Uterus (tissue), 4 donors: ENCODE measurements around the gene PROM1. TPM values are rescaled to one million over a fixed set of nuclear protein-coding genes. Genes with fewer than 3 reads are reported as not detected.

ENCODE experiments used
- DNase-seq, 2 donors: peaks; one replicate each; pipeline ENCODE4 v3.0.0-alpha.2; 2019 to 2020
- H3K27ac ChIP-seq, 2 donors: fragments of 200-600 bp; sonication (generic); 1 replicate in 1 of 2; 2 replicates in 1 of 2; pipeline ENCODE4 v1.5.1; 2016 to 2018
- H3K27me3 ChIP-seq, 2 donors: fragments of 200-600 bp; sonication (generic); one replicate each; pipeline ENCODE4 v1.5.1; 2018 to 2019; ENCODE audit warnings: control low read depth in 1 of 2
- H3K36me3 ChIP-seq, 2 donors: fragments of 200-600 bp; sonication (generic); one replicate each; pipeline ENCODE4 v1.5.1; 2019; ENCODE audit warnings: control low read depth in 1 of 2
- H3K4me1 ChIP-seq, 2 donors: fragments of 200-600 bp; sonication (generic); one replicate each; pipeline ENCODE4 v1.5.1; 2018 to 2019; ENCODE audit warnings: control low read depth in 1 of 2
- H3K4me3 ChIP-seq, 2 donors: fragments of 200-600 bp; sonication (generic); 1 replicate in 1 of 2; 2 replicates in 1 of 2; pipeline ENCODE4 v1.5.1; 2018 to 2019; ENCODE audit warnings: mild to moderate bottlenecking in 1 of 2
- H3K9me3 ChIP-seq, 2 donors: fragments of 200-600 bp; sonication (generic); one replicate each; pipeline ENCODE4 v1.5.1; 2019; ENCODE audit warnings: control low read depth in 1 of 2
- CTCF ChIP-seq, 4 experiments: fragments of 200-600 bp in 2 of 4; fragments of 450-650 bp in 2 of 4; sonication (generic) in 2 of 4; IDR thresholded peaks; one replicate each; pipeline ENCODE4 v1.5.1; 2016 to 2019; ENCODE audit warnings: antibody characterized with exemption in 4 of 4, mild to moderate bottlenecking in 2 of 4, moderate library complexity in 1 of 4
- POLR2A ChIP-seq, 2 donors: fragments of 450-650 bp; IDR thresholded peaks; one replicate each; pipeline ENCODE4 v1.6.1; 2016; ENCODE audit warnings: antibody characterized with exemption in 2 of 2, mild to moderate bottlenecking in 1 of 2, moderate library complexity in 1 of 2
- intact Hi-C: fragments of 100-400 bp; cut with DNase I; formaldehyde crosslinking; loops from one replicate; pipeline ENCODE4 v1.15.1; 2023; ENCODE audit warnings: low total_unique reads
- total RNA-seq, 4 donors: library from RNA; depleted of rRNA in 3 of 4; stranded (reverse); fragments of >200 nt in 3 of 4; gene quantifications; one replicate each; pipeline versions ENCODE4 v1.1.0 to v1.2.4, GENCODE V29; 2014 to 2023
- donor health status: DM: yes; HTN: yes; CAD: no.

The PROM1 gene
- total RNA-seq, 4 donors from 2014 or later, result 0.18 to 24.6 (median 1.1) TPM

- Histone ChIP-seq H3K9me3 (no peaks in the 10 kb centered on the region), H3K4me3 (no peak overlapping the region), H3K27me3 (no peaks in the 10 kb centered on the region), H3K4me1 (no peaks in the 10 kb centered on the region), H3K27ac (no peak overlapping the region), H3K36me3 (no peaks in the 10 kb centered on the region)
- intact Hi-C loops, result no loop called here
- TF ChIP-seq POLR2A (IDR thresholded peaks at IDR 0.05), result no peak
- DNase-seq, result no peak
Observed at GRCh38 chr4:15934259-15934658, 149.6 kb downstream of the PROM1 start.

GRCh38 chr4:15931451-15932210, 152.2 kb downstream of the PROM1 start:
- Histone ChIP-seq H3K4me3 (no peak overlapping the region), H3K27ac (no peak overlapping the region), H3K4me1 (no peaks in the 10 kb centered on the region), H3K36me3 (no peaks in the 10 kb centered on the region), H3K9me3 (no peaks in the 10 kb centered on the region), H3K27me3 (no peaks in the 10 kb centered on the region)
- intact Hi-C loops, result no loop called here
- no peak for TF ChIP-seq POLR2A (IDR thresholded peaks at IDR 0.05)
- TF ChIP-seq CTCF (IDR thresholded peaks at IDR 0.05), result no peak
- DNase-seq, result no peak

- intact Hi-C loops, result no loop called here
- H3K4me3 ChIP-seq, result no peak overlapping the region
- H3K27me3 ChIP-seq, result no peaks in the 10 kb centered on the region
- no peaks in the 10 kb centered on the region for H3K36me3 ChIP-seq
- no peak for DNase-seq
- no peaks in the 10 kb centered on the region for H3K4me1 ChIP-seq
- H3K27ac ChIP-seq, result no peak overlapping the region
- H3K9me3 ChIP-seq, result no peaks in the 10 kb centered on the region
- no peak for TF ChIP-seq POLR2A (IDR thresholded peaks at IDR 0.05)
- no peak for TF ChIP-seq CTCF (IDR thresholded peaks at IDR 0.05)
Observed at GRCh38 chr4:15930314-15930713, 153.5 kb downstream of the PROM1 start.

GRCh38 chr4:15929540-15929939, 154.3 kb downstream of the PROM1 start:
- intact Hi-C loops, result no loop called here
- no peak overlapping the region for H3K27ac ChIP-seq
- no peak overlapping the region for H3K4me3 ChIP-seq
- no peaks in the 10 kb centered on the region for H3K9me3 ChIP-seq
- TF ChIP-seq POLR2A (IDR thresholded peaks at IDR 0.05), result no peak
- TF ChIP-seq CTCF (IDR thresholded peaks at IDR 0.05), result no peak
- no peak for DNase-seq
- no peaks in the 10 kb centered on the region for H3K36me3 ChIP-seq
- no peaks in the 10 kb centered on the region for H3K27me3 ChIP-seq
- H3K4me1 ChIP-seq, result no peaks in the 10 kb centered on the region

- intact Hi-C loops, result no loop called here
- no peaks in the 10 kb centered on the region for H3K36me3 ChIP-seq
- no peaks in the 10 kb centered on the region for H3K9me3 ChIP-seq
- H3K4me1 ChIP-seq, result no peaks in the 10 kb centered on the region
- H3K4me3 ChIP-seq, result no peak overlapping the region
- no peaks in the 10 kb centered on the region for H3K27me3 ChIP-seq
- no peak overlapping the region for H3K27ac ChIP-seq
- TF ChIP-seq CTCF (IDR thresholded peaks at IDR 0.05), result no peak
- no peak for TF ChIP-seq POLR2A (IDR thresholded peaks at IDR 0.05)
- no peak for DNase-seq
Observed at GRCh38 chr4:15928883-15929282, 154.9 kb downstream of the PROM1 start.
